HG02763 (cell line): ENCODE measurements around the gene ARHGAP26.

ENCODE experiments used
- ATAC-seq: cut with Tn5 transposase; IDR thresholded peaks from one replicate; pipeline ENCODE4 v1.9.1; 2021; ENCODE audit warnings: mild to moderate bottlenecking, moderate library complexity; ENCODE audit not compliant: unreplicated experiment

The ARHGAP26 gene

GRCh38 chr5:142810743-142811290, 40.6 kb downstream of the ARHGAP26 start:
- no peak for ATAC-seq

DNA sequence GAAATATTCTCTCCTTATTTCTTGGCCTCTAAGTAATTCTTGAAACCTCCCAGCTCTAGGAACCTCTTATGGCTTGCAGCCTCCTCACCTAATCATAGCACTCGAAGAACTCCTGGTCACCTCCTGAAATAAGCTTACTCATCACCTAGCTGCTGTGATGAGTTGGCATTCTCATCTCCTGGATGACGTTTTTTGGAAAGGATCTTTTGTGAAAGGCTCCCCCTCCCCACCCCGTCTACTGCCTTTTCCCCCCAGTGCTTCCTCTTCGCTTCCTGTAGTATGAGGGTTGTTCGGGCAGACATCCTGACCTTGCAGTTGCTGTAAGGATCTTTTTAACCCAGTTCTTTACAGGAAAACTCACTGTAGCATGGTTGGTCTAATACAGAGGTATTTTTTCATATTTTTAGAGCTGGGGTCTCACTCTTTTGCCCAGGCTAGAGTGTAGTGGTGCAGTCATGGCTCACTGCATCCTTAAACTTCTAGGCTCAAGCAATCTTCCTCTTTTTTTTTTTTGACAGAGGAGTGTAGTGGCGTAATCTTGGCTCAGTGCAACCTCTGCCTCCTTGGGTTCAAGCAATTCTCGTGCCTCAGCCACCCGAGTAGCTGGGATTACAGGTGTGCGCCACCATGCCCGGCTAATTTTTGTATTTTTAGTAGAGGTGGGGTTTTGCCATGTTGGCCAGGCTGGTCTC, 41.8 kb downstream of the ARHGAP26 start:
- no peak for ATAC-seq

GRCh38 chr5:142813220-142813619, 43.0 kb downstream of the ARHGAP26 start:
- no peak for ATAC-seq

GRCh38 chr5:142814122-142814521, 43.9 kb downstream of the ARHGAP26 start:
- ATAC-seq = no peak

DNA sequence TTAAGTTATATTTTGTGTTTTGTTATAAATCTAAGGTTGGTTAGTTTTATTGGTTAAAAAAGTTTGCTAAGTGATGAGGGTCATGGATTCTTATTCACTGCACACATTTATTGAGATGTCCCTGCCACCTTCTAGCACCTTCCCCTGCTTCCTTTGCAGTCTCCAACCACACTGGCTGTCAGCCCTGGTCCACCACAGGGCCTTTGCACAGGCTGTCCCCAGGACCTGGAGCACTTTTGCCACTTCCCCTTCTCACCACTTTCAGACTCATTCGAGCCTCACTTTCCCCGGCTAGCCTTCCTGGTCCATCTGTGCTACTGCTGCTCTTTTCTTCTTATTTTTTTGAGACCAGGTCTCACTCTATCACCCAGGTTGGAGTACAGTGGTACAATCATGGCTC, 45.3 kb downstream of the ARHGAP26 start:
- no peak for ATAC-seq

- no peak for ATAC-seq
Observed at GRCh38 chr5:142816531-142817430, 46.6 kb downstream of the ARHGAP26 start.

DNA sequence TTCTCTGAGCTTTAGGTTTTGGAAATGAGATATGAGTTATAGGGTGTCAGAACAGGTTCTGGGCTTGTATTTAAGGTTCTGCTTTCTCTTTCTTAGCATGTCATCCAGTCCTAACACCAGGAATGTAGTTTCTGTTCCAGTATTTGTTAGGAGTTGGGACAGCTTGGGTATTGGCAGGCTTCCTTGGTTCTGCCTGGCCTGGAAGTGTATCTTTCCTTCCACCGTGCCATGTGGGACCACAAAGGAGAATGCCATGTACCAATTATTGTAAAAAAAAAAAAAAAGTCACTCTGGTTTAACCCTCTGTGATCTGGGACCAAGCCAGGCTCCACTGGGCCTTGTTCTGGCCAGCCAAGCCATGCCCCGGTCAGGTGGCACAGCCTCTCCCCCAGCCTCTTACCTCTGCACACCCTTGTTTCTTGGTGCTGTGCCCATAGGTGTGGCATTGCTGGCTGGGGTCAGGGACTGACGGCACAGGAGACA, 47.8 kb downstream of the ARHGAP26 start:
- ATAC-seq = no peak

DNA sequence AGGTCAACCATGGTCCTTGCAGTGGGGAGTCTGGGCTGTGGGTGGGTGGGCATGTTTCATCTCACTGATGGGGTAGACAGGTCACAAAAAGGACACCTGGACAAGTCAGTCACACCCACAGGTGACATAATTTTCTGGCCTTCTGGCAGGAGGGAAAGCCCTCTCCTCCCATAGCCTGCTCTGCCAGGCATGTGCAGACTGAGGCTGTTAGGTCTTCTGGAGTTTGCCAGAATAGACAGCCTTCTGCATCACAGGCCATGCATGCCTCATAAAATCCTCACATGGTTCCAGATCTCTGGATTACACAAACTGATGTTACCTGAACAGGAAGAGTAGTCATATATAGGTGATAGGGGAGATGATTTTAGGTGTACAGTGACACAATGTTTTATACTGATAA, 49.1 kb downstream of the ARHGAP26 start:
- ATAC-seq = no peak

DNA sequence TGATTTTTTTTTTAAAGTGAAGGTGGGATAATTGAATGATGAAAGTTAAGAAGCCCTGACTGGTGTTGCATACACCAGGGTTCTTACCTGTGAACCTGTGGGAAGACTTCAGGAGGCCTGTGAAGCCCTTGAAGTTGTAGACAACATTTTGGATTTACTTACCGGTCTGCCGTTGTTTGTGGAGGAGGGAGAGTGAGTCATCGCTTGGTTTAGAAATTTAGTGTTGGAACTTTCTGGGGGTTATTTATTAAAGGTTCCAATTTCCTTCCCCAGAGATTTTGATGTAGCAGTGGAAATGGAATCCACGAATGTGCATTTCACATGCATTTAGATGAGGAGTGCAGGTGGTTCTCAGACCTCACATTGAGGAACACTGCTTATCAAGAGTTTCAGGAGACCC, 49.6 kb downstream of the ARHGAP26 start:
- ATAC-seq = no peak

DNA sequence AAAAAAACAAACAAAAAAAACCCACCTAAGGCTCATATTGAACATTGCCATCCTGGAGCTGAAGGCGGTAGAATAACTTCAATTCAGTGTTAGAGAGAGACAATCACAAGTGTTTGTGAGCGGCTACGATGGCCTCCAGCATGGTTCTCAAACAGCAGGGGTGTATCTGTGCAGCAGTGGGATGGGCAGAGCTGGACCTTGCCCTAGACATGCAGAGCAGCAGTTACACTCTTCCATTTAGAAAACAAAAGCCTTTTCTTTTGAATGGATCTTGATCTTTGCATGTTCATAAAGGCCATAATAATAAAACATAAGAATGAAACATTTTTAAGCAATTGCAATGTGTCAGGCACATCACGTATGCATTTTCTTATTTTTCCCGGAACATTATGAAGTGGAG, 50.3 kb downstream of the ARHGAP26 start:
- no peak for ATAC-seq

DNA sequence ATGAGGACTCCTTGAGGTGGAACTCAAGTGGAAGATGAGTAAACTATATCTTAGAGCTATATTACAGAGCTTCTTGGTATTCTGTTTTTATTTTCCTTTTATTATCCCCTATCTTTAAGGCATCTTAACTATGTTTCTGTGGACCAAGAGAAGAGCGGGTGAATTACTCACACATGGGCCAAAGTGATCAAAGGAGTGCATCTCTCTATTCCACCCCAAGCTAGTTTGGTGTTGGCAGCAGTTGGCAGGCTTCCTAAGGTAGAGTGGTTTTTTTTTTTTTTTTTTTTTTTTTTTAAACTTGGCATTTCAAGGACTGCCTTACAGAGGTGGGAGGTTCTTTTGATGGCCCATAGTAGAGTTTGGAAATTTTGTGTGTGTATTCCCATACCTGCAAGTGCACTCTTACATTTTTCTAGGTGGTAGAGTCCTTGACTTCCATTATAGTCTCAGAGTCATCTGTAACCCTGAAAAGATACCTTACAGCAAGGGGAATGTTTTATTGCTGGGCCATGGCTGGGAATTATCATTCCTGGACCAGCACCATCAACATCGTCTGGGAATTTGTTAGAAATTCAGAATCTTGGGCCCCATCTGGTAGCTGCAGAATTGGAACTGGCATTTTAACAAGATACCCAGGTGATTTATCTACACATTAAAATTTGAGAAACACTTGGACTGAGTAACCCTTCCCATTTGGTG, 51.0 kb downstream of the ARHGAP26 start:
- no peak for ATAC-seq

DNA sequence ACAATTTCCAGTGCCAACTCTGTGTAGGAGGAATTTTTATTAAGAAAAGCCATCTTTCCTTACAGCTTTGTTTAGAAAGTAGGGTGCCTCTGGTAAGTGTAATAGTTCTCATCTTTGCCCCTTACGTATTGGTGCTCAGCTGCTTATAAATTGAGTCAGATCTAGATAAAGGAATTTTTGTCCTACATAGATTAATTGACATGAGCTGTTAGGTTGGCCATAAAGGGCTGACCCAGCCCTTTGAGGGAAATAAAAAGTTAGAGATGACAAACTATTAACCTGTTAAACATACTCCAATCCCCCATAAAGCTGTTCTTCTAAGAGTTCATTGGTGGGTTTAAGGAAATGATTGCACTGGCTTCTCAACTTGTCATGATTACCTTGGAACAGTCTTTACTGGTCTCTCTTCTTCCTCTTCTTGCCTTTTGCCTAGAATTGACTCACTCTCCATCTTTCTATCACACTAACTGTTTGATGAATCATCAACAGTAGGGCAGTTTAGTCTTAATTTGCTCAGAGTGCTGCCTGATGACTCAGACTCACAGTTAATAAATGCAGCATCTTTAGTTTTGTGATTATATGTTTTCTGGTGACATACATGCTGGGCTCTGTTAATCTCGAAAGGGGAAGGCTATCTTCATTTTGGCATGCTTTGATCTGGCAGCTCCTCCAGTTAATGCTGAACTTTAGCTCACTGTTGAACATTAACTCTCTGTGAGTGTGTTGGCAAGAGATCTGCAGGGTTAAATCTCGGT, 51.7 kb downstream of the ARHGAP26 start:
- peak; percentile 57 for ATAC-seq

DNA sequence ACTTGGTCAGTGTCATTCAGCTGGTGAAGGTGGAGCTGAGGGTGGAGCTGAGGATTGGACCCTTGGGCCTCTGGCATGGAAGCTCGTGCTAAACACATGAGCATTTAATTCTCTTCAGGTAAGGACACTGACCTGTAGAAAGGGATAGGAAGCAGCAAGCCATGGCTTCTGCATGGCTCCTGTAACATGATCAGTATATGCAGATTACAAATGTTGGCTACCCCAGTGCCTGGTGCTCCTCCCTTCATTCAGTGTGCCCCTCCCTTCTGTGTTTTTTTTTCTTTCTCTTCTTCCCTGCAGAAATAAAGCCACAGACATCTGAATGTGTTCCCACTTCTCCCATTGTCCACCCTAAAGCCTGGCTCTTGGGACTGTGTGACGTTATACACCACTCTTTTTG, 52.9 kb downstream of the ARHGAP26 start:
- no peak for ATAC-seq

DNA sequence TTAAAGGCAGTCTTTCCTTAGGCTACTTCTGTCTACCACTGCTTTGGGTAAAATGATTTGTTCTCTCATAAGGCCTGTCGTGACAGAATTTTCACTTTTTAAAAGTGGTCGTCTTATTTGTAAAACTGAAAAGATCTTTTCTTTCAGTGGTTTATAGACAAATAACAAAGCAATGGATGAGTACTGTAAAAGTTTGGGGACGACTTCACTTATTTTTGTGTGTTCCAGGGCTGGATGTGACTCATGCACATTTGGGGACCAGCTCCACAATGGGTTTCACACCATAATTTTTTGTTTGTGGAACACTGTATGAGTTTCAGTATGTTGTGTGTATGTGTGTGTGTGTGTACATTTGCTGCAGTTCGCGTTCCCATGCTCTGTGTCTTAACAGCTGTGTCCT, 53.6 kb downstream of the ARHGAP26 start:
- no peak for ATAC-seq

DNA sequence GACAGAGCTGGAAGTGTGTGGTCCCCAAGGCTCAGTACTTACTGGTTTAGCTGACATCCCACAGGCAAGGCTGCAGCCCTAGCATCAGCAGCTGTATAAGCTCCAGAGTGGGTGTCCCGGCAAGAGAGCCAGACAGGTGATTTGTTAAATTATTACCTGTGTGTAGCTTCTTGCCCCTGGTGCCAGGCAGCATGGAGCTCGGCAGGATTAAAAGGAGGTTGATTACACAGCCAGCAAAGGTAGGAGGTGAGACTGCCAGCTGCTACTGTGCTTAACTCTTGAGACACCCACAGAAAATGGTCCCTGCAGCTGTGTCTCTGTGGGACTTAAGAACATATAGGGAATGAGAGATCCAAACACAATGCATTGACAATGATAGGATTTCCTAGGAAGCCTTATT, 54.2 kb downstream of the ARHGAP26 start:
- ATAC-seq = no peak

DNA sequence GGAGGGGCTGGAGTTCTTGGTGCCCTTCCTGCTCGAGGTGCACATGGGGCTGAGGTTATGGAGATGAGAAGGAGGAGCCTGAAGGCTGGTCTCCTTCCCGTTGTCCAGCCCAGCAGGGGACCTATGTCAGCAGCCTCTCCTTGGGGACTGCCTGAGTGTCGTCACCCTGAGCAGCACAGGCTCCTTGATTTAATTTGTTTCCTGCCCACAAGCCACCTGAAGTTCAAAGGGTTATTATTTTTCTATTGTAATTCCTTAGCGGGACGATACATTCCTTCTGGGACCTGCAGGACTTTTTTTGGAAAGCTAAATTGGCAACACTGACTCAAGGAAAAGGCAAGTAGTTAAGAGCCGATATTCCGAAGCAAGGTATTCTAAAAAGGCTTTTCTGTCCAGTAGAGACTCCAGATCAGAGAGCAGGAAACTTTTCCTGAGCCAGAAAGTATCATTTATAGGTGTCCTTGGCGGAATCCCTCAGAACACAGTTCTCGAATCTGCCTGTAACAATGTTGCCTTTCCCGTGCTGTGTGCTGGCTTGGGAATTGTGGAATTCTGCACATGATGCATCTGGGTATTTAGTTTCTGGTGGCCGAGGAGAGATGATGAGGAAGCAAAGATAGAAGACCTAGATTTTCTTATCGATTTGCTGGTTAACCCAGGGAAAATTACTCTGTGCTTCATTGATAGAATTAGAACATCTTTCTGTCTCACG, 55.4 kb downstream of the ARHGAP26 start:
- no peak for ATAC-seq

DNA sequence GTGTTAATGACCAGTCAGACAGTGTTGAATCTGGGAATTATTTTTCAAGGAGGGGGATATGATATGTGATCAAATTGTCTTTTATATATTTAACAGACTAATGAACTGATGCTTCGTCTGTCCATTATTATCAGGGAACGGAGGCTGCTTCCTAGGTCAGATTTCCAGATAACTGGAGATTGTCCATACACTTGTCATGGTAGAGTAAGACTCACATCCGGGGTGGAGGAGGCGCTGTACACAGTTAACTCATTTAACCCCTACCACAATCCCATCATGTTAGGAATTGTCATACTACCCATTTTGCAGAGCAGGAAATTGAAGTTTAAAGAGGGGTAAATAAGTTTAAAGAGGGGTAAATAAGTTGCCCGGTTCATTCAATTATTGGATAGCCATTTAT, 55.9 kb downstream of the ARHGAP26 start:
- no peak for ATAC-seq

- no peak for ATAC-seq
Observed at GRCh38 chr5:142826741-142827492, 56.7 kb downstream of the ARHGAP26 start.

DNA sequence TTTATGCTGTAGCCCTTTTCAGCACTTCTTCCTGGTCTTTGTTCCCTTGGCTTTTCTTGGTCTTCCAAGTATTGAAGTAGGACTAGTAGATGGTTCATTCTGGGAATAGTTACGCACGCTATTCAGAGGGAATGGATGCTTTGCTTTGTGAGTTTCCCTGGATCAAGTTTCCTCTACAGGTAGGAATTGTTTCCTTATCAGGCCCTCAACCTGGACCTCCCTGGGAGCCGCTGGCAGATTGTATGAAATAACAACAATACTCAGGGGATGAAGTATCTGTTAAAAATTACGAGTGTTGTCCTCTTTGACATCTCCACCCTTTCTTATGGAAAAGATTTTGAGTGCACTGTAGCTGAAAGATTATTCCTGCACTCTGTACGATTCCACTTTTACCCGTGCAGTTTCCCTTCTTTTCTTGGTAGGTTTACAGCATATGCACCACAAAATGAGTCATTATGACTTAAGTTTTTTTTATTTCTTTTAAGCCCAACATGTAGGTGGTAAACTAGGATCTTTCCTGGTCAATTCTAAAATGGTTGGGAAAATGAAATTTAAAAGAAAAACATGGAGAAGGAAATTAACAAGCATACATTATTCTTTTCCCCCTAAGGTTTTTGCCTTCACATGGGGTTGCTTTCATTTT, 57.9 kb downstream of the ARHGAP26 start:
- ATAC-seq = no peak
